Mesodermal cell (in vitro differentiated cells): ENCODE data around the gene LDLRAD4.

ENCODE experiments used
- H3K27ac ChIP-seq: 2 replicates; pipeline ENCODE4 v1.7.0; 2013; ENCODE audit warnings: mild to moderate bottlenecking, low read depth, low read length, moderate library complexity; ENCODE audit not compliant: severe bottlenecking
- H3K36me3 ChIP-seq: 2 replicates; pipeline ENCODE4 v1.7.1; 2013; ENCODE audit warnings: mild to moderate bottlenecking, low read length, moderate library complexity; ENCODE audit not compliant: control insufficient read depth, insufficient read depth
- H3K4me1 ChIP-seq: one replicate; pipeline ENCODE4 v1.7.1; 2013; ENCODE audit warnings: mild to moderate bottlenecking, low read length; ENCODE audit not compliant: insufficient read depth, control insufficient read depth, poor library complexity, severe bottlenecking
- H3K4me3 ChIP-seq: 2 replicates; pipeline ENCODE4 v1.7.0; 2013; ENCODE audit warnings: low read length, control low read depth, mild to moderate bottlenecking; ENCODE audit not compliant: insufficient read depth, poor library complexity, severe bottlenecking; ENCODE audit errors: extremely low read depth
- H3K9me3 ChIP-seq: 2 replicates; pipeline ENCODE4 v1.7.1; 2013; ENCODE audit warnings: mild to moderate bottlenecking, low read length, moderate library complexity; ENCODE audit not compliant: control insufficient read depth
- WGBS, 2 experiments: methylation state at CpG; one replicate each; pipeline ENCODE4 v1.1.5; 2013; ENCODE audit warnings: missing lambda C conversion rate in 2 of 2; ENCODE audit not compliant: insufficient coverage in 2 of 2; 5-methylcytosine and 5-hydroxymethylcytosine counted together

Gene LDLRAD4

GRCh38 chr18:13226533-13227144 lies 8.1 kb downstream of the LDLRAD4 start:
- 85 to 86% methylated on average over 2 to 3 of the region's 5 CpGs for WGBS, 2 experiments
- Histone ChIP-seq H3K4me1 (peaks cover 22% of the 10 kb centered on the region), H3K27ac (no peak overlapping the region), H3K4me3 (no peak overlapping the region), H3K9me3 (no peaks in the 10 kb centered on the region), H3K36me3 (no peaks in the 10 kb centered on the region)

GRCh38 chr18:13227910-13228309 lies 9.3 kb downstream of the LDLRAD4 start:
- WGBS, 2 experiments = 87 to 95% methylated on average over 4 to 6 of the region's 6 CpGs
- Histone ChIP-seq H3K9me3 (no peaks in the 10 kb centered on the region), H3K4me3 (no peak overlapping the region), H3K27ac (no peak overlapping the region), H3K36me3 (no peaks in the 10 kb centered on the region), H3K4me1 (peaks cover 9% of the 10 kb centered on the region)

- H3K4me1 ChIP-seq = no peaks in the 10 kb centered on the region
- H3K27ac ChIP-seq = no peak overlapping the region
- H3K36me3 ChIP-seq = no peaks in the 10 kb centered on the region
- 91% methylated on average over 12 of the region's 13 CpGs for WGBS, 2 experiments
- H3K9me3 ChIP-seq = no peaks in the 10 kb centered on the region
- H3K4me3 ChIP-seq = no peak overlapping the region
Observed at GRCh38 chr18:13229001-13229671, 10.6 kb downstream of the LDLRAD4 start.

GRCh38 chr18:13231151-13231550 lies 12.6 kb downstream of the LDLRAD4 start:
- Histone ChIP-seq H3K4me3 (no peak overlapping the region), H3K4me1 (peaks cover 5% of the 10 kb centered on the region), H3K9me3 (no peaks in the 10 kb centered on the region), H3K36me3 (no peaks in the 10 kb centered on the region), H3K27ac (no peak overlapping the region)
- WGBS, 2 experiments = 89 to 92% methylated on average over 10 to 16 of the region's 17 CpGs

GRCh38 chr18:13232086-13232917 lies 13.7 kb downstream of the LDLRAD4 start:
- no peak overlapping the region for H3K27ac ChIP-seq
- H3K36me3 ChIP-seq = no peaks in the 10 kb centered on the region
- no peaks in the 10 kb centered on the region for H3K9me3 ChIP-seq
- 90 to 92% methylated on average over 34 to 36 of the region's 37 CpGs for WGBS, 2 experiments
- peaks cover 5% of the 10 kb centered on the region for H3K4me1 ChIP-seq
- H3K4me3 ChIP-seq = no peak overlapping the region

- 89 to 97% methylated on average over 14 to 15 of the region's 19 CpGs for WGBS, 2 experiments
- Histone ChIP-seq H3K4me3 (no peak overlapping the region), H3K4me1 (peaks cover 5% of the 10 kb centered on the region), H3K27ac (no peak overlapping the region), H3K9me3 (no peaks in the 10 kb centered on the region), H3K36me3 (no peaks in the 10 kb centered on the region)
Observed at GRCh38 chr18:13232971-13233786, 14.6 kb downstream of the LDLRAD4 start.

- Histone ChIP-seq H3K4me3 (no peak overlapping the region), H3K9me3 (no peaks in the 10 kb centered on the region), H3K36me3 (no peaks in the 10 kb centered on the region), H3K27ac (no peak overlapping the region), H3K4me1 (peaks cover 5% of the 10 kb centered on the region)
- WGBS, 2 experiments = 93% methylated on average over 19 to 22 of the region's 23 CpGs
Observed at GRCh38 chr18:13233787-13234783, 15.5 kb downstream of the LDLRAD4 start.

GRCh38 chr18:13235421-13235831 lies 16.9 kb downstream of the LDLRAD4 start:
- Histone ChIP-seq H3K4me3 (no peak overlapping the region), H3K9me3 (no peaks in the 10 kb centered on the region), H3K36me3 (no peaks in the 10 kb centered on the region), H3K4me1 (peaks cover 5% of the 10 kb centered on the region), H3K27ac (no peak overlapping the region)
- WGBS, 2 experiments = 33 to 67% methylated on average over 1 to 2 of the region's 6 CpGs

GRCh38 chr18:13235981-13236380 lies 17.4 kb downstream of the LDLRAD4 start:
- no peak overlapping the region for H3K27ac ChIP-seq

More at GRCh38 chr18:13235981-13236380, 17.4 kb downstream of the LDLRAD4 start:
- WGBS, 2 experiments = 85% methylated on average over 7 of the region's 8 CpGs; no CpG with 5 or more reads in 1 of the 2 experiments
- Histone ChIP-seq H3K36me3 (no peaks in the 10 kb centered on the region), H3K9me3 (no peaks in the 10 kb centered on the region), H3K4me1 (peaks cover 5% of the 10 kb centered on the region), H3K4me3 (no peak overlapping the region)
